NCI-H226 (cell line): ENCODE results near the gene HMGXB3.
"Not testable (repeated sequence)": the region's sequence is repeated elsewhere in the genome, so short reads cannot be mapped to it uniquely, and the experiment has no call there.

Experiments used
- DNase-seq: peaks from one replicate; pipeline ENCODE4 v3.0.0-alpha.2; 2015

Gene HMGXB3

DNA sequence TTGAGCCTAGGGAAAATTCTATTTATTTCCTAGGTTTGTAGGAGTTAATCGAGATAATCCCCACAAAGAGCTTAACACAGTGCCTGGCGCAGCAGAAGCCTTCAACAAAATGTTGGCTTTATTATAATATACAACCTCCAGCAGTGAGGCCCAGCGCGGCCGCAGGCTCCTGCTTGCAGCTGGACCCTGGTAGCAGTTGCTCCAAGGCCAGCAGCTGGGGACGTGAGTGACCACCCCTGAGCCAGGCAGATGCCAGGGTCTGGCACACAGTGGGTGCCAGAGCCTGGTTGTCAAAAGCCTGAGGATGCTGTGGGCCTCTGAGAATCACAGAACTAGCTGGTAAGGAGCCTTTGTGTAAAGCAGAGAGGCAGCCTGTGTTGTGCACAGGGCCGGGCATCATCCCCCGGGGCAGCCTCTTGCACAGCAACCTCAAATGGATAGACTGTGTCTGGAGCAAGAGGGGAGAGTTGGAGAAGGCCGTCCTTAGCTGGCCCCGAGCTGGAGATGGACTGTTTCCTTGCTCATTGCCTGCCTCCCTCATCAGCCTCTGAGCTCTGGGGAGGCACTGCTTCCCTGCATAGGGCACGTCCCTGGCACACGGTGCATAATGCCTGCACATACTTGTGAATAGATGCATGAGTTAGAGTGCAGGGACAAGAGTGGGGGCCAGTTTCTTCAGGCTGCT lies 68.6 kb downstream of the HMGXB3 start:
- no peak for DNase-seq

DNA sequence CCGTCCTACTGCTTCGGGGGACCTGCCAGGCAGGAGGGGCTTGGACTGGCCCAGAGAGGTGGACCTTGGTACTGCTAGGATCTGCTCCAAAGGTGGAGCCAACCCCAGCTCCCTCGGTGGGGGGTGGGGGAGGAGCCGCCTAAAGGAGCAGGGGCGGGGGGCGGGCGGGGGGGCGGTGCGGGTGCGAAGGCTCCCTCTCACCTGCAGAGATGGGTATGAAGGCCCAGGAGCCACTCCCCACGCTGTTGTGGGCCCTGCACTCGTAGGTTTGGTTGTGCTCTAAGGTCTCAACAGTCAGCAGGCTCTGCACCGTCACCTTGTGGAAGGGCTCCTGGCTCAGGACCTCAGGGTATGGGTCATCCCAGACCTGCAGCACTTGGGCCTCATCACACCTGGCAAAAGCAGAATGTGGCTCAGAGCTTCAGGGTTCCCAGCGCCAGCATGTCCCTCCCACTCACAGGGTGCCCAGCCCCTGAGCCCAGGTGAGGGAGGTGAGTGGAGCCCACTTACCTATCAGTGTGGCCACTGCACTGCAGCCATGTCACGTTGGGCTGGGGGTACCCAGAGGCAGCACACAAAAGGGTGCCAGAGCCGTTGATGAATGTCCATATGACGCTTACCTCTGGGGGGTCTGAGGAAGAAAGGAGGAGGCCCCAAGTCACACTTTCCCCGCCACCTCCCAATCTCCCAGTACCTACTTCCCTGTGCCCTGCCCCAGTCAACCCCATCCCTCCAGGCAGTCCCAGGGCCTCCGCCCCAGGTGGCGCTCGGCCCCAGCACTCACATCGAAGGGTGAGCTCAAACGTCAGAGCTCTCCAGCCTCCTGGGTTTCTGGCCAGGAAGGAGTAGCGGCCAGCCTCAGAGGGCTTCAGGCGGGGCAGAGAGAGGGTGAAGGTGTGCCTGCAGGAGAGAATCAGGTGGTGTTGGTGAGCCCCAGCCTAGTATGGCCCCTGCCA lies 69.4 kb downstream of the HMGXB3 start:
- no peak for DNase-seq

DNA sequence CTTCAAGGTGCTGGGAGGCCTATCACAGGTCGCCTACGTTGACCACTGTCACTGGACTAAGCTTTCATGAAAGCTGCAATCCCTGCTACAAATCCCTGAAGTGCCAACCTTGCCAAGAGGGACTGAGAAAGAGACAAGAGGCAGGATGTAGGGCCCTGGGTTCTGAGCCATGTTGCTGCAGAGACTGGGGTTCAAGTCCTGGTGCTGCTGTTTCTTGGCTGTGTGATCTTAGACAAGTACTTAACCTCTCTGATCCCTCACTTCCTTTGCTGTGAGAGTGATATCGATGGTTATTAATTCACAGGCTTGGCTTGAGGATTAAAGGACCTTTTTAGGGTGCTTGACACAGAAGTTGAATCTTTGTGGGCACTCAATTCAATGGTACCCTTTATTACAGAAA lies 70.3 kb downstream of the HMGXB3 start:
- no peak for DNase-seq

DNA sequence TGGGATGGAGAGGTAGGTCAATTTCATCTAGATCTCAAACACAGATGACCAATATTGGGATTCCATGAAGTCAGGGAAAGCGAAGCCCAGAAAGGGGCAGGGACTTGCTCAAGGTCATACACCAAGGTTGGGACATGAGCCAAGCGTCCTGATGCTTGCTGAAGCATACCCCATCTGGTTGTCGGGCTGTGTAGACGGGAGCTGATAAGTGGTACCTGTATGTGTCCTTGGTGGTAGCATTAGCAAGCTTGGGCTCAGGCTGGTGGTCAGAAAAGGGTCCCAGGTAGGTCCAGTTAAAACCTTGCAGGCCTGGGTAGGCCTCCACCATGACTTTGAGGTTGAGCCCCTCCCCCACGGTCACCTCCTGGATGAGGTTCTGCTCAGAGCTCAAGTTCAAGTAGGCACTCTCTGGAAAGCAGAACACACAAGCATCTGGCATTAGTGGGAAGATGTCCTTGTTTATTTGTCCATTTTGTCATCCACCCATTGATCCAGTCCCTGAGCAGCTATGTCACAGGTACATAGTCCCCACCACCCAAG lies 72.6 kb downstream of the HMGXB3 start:
- no peak for DNase-seq

DNA sequence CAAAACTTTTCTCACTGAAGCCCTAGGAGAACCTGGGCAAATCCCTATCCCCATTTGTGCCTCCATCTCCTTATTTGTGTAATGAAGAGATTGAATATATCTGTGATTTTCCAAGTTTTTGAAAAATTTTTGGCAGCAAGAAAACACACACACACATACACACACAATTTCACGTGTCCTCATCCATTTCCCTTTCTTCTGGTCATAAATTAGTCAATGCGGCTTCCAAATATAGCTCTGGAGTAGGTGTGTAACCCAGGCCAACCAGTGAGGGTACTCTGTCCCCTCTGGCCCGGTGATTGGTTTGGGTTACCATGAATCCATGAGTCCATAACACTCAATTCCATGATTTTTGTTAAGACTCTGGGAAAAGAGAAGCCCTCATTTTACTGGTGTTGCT lies 73.1 kb downstream of the HMGXB3 start:
- DNase-seq, result no peak

DNA sequence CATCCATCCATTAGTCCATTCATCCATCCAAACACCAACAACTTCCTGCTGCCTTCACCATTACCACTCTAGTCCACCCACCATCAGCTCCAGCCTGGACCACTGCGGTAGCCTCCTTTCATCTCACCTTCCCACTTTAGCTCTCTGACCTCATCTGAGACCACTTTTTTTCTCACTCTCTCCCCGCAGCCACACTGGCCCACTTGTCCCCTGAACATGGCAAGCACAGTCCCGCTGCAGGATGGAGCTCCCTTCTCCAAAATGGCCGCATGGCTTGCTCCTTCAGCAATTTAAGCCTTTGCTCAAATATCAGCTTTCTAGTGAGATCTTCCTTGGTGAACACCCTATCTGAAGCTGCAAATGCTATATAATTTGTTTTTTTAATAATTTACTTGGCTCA lies 74.7 kb downstream of the HMGXB3 start:
- no peak for DNase-seq

DNA sequence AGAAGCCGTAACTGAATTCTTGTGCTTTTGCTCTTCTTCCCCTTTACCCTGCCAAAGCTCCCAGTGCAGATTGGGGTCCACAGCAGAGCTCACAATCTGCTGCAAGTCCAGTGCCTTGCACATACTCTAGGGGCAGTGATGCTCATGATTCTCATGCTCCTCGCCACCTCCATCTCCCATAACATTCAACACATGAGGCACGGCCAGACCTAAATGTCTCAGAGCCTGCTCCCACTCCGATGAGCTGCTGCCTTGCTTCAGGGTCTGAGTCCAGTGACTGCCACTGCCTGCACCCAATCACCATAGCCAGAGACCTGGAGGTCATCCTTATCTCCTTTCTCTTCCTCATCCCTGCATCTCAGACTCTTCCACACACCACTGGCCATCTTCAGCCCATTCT lies 75.3 kb downstream of the HMGXB3 start:
- DNase-seq, result no peak

DNA sequence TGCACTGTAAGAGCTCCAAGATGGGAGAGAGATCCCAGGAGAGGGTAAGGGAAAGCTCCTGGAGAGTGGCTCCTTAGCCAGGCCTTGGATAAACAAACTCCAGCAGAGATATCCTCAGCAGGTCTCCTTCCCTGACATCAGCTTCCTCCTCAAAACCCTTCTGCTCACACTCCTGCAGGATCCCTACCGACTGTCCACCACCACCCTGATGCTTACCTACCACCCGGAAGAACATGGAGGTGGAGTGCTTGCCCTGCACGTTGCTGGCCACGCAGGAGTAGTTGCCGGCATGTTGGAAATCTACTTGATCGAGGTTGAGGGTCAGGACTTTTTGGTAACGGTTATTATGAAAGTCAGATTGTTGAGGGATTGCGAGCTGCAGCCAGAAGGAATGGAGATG lies 76.5 kb downstream of the HMGXB3 start:
- no peak for DNase-seq

DNA sequence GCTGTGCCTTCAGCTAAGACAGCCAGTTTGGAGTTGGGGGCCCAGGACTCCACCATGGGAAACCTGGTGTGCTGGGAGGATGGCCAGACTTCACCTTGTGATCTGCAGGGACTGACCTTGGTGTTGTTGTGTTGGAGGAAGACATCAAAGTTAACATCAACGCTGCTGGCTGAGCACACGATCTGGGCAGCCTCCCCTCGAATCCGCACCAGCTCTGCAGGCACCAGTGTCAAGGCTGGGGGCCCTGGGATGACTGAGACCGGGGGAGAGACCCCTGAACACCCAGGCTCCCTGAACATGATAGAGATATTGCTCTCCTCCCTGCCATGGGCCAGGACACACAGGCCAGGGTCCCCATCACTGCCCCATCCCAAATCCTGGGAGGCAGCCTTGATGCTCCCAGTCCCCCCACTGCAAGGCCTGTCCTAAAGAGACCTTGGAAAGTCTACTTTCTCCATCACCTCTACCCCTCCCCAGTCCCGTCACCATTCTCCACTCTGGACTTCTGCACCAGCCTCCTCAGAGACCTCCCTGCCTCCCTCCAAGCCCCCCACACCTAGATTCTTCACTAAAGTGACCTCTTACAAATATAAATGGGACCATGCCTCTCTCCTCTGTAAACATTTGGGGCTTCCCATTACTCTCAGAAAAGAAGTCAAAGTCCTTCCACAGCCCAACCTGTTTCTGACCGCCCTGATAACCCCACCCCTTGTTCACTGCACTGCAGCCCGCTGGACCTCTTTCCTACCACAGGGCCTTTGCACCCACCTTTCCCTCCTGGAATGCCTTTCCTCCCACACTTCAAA lies 77.7 kb downstream of the HMGXB3 start:
- no peak for DNase-seq

DNA sequence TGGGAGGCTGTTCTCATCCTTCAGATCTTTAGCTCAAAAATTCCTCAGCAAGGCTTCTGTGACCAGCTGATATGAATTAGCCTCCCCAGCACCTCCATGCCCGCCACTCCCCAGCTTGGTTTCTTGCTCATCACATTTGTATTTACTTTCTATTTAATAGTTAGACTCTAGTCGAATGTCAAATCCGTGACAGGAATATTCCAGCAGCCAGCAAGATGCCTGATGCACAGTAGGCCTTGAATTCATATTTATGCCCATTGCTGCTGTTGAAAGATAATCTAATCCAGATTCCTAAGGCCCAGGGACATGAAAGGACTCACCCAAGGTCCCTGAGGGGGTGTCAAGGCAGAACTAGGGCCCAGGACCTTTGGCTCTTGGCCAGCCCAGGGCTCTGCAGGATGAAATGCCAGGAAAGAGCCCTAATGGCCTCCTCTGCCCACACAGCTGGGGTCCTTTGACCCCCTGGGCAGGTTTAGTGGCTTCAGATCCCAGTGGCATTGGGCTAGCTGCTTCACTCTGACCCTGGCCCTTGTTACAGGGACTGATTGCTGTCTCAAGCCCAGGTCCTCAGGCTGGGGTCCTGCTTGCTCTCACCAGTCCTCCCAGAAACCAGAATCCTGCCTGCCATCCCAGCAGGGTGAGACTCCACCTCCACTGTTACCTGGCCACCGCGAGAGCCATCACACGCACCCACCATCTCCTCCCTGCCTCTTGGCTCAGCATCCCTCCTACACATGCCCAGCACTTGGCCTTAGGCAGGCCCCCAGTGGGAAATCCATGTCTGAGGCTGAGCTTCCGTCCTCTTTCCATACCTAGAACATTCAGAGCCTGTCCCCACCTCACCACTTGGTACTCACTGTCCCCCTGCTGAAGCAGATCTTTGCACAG lies 78.5 kb downstream of the HMGXB3 start:
- no peak for DNase-seq

DNA sequence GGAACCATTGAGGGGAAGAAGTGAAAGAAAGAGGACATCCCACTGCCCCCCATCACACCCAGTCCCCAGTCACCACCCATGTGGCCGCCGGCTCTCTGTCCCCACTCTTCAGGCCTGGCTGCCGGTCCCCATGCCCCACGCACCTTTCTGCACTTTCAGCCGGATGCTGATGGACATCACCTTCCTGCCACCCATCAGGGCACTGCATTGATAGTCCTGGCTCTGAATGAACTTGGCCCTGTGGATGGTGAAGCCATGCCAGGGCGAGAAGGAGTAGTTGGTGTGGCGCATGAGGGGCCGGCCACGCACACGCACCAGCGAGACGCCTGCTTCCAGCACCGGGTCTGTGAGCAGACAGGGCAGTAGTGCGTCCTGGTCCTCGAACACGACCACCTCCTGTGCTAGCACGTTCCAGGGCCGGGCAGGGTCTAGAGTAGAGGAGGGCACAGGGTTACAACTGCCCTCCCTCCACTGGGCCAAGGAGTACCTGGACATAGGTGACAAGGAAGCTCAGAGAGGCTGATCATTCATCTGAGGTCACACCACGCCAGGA lies 79.4 kb downstream of the HMGXB3 start:
- no peak for DNase-seq

DNA sequence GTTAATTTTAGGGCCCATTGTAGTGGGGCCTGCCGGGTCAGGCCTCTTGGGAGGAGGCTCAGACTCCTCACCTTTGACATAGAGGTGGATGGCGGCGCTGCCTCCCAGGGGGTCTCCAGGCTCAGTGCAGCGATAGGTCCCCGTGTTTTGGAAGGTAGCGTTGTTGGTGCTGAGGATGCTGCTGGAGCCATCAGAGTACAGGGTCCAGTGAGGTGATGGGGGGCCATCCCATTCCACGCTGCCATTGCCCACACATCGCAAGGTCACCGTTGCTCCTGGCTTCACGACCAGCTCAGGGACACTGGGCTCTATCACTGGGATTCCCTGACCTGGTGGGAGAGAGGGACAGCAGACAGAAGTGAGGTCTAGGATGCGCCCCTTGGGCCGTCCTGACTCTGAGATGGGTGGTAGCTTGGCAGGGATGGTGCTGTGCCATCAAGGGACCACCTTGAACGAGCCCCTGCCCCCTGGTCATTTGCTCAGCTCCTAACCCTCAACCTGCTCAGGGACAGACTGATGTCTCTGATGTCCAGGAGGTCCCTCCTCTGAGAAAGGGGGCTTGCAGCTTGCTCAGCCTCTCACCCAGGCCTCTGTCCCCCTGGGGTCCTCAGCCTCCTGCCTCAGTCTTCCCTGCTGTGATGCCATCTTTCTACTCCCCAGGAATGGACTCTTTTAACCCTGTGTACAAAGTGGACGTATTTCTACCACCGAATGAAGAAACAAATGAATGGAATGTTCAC lies 80.3 kb downstream of the HMGXB3 start:
- DNase-seq, result no peak

DNA sequence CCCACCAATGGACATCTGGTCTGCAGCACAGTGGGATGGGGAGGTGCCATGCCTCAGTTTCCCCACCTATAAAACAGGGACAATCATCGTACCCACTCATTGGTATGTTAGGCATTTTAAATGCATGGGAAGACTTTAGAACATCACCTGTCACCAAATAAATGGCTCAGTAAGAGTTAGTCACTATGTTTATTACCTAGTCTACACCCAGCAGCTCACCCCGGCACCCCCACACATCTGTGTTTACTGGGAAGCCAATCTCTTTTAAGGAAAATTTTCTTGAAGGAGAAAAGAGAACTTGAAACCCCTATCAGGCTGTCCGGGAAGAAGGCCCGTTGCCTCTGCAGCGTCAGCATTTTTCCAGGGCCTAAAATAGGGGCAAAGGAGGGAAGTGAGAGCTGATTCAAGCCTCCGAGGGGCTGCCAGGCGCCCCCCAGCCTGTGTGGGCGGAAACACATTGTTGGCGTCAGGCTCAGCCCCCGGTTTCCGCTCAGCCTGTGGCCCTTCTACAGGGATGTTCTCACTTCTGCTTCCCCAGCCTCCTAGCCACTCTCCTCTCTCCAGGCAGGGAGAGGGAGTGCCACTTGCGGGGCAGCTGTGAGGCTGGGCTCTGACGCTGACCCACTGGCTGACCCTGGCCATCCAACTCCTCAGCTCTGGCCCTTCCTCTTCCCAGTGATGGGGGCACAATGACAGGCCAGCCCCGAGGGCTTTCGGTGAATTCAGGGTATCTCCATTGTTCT lies 81.2 kb downstream of the HMGXB3 start:
- DNase-seq, result no peak

DNA sequence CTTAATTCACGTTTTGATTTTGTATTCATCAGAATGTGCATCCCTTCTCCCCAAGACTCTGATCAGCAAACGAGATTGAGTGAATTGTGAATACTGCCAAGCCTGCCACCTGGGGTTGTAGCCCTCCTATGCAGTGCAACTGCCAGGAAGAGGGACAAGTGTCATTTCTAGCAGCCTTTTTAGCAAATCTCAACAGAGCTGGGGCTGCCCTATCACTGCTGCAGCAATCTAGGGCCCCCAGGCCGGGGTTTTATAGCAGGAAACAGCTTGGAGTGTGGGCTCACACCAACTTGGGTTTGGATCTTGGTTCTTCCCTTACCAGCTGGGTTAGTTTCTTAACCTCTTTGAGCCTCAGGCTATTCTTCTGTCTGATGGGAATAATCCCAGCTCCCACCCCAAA lies 81.8 kb downstream of the HMGXB3 start:
- DNase-seq, result no peak

DNA sequence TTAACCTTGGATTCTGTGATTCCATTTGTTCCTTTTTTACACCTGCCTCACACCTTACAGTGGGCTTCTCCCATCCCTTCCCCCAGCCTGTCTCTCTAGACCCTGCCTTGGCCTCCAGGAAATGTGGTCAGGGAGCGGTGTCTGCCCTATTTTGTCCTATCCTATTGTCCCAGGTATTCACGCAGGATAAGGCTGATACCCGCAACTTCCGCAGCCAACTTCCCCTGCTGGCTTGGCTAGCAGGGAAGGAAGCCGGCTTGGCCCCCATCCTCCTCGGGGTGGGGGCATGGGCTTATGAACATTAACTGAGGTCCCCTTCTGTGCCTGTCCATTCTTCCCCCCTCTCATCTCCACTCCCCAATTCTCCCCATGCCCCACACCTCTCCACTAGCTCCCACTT lies 82.3 kb downstream of the HMGXB3 start:
- no peak for DNase-seq

DNA sequence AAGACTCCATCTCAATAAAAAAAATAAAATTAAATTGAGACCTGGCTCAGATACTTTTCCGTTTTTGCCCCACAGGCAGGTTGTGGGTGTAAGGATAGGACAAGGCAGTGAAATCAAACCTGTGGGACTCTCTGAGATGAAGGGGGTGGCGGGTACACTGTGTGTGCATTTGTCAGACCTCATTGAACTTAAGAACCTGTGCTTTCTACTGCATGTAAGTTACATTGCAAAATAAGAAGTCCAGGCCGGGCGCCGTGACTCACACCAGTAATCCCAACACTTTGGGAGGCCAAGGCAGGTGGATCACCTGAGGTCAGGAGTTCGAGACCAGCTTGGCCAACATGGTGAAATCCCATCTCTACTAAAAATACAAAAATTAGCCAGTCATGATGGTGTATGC lies 84.2 kb downstream of the HMGXB3 start:
- not testable (repeated sequence) for DNase-seq

DNA sequence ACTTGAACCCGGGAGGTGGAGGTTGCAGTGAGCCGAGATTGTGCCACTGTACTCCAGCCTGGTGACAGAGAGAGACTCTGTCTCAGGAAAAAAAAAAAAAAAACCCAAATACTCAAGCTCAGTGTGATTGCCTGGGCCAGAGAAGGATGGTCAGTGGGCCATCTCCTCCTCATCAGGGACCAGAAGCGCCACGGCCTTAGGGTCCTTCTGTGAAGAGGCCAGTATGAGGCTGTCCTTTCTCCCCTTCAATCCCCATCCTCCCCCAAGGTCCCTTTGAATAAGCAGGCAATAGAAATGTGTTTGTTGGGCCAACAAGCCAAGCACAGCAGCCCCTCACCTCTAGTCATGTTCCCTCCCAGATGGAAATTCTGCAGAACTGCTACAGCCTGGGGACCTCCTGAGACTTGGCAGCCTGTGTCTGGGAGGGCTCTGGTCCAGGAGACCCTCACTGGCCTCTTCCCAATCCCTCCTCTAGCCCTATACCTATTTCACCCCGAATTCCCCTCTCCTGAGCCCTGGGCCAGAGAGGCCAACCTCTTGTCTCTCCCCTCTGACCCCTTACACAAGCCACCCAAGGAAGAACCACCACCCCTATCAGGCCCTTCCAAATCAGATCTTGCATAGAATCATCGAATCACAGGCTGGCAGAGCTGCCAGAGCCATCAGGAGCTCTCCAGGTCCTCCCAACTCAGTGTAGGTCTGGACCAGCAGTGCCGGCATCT lies 84.8 kb downstream of the HMGXB3 start:
- DNase-seq, result no peak

DNA sequence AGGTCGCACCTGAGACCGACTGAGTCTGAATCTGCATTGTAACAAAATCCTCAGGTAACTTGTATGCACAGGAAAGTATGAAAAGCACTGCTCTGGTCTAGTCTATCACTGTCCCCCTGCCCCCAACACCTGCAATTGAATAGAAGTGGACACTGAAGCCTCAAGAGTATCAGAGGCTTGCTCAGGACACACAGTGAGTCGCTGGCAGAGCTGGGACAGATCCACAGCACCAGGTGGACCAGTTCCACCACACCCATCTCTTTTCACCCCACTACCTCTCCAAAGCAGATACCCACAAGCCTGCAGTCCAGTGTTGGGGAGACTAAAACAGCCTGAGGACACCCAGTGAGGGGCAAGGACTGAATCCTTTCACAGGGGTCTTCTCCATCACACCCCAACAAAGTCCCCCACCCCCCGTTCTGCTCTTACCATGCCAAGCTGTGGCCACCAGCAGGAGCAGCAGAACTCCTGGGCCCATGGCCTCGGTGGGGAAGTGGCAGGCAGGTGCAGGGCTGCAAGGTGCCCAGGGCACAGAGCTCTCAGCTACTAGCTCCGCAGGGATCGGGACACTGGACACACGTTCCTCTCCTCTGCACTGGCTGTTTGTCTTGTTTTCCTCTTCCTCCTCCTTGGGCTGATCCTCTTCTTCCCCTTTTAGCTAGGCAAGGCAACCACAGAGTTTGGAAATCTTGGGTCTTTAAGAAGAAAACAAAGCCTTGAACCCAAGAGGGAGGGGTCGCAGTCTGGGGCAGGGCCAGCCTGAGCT lies 85.6 kb downstream of the HMGXB3 start, which contains the start of gene CSF1R:
Gene CSF1R, minus strand, starts transcription at position 605 of the 766 bp plus-strand sequence. Its CDS starts 127 bp downstream, at position 478.
- DNase-seq, result no peak
